B cell (primary cell): ENCODE measurements around the gene THEMIS. TPM values are rescaled to one million over a fixed set of nuclear protein-coding genes. Genes with fewer than 3 reads are reported as not detected.

Experiments
- ATAC-seq: fragments of 200-7000 bp; cut with Tn5 transposase; one replicate; pipeline ENCODE4 v1.10.0; 2021; ENCODE audit warnings: low read depth, mild to moderate bottlenecking, moderate number of reproducible peaks, moderate library complexity
- CTCF ChIA-PET: fragments of 350-600 bp; sonication (Branson Sonifier 250); formaldehyde crosslinking; loops from one replicate; lab custom pipeline; 2021; ENCODE audit warnings: antibody characterized with exemption, inconsistent platforms; lab: Charles Lee
- POLR2A ChIA-PET: fragments of 350-600 bp; sonication (Branson Sonifier 250); formaldehyde crosslinking; loops from one replicate; lab custom pipeline; 2021; ENCODE audit warnings: antibody characterized with exemption; lab: Charles Lee
- DNase-seq: peaks from one replicate; pipeline ENCODE4 v3.0.0; 2013
- H2AFZ ChIP-seq: 2 replicates; pipeline ENCODE4 v1.6.1; 2012; ENCODE audit warnings: mild to moderate bottlenecking, low read depth, low read length; ENCODE audit not compliant: insufficient read depth, poor library complexity, severe bottlenecking
- H3K27ac ChIP-seq, 2 donors: 1 replicate in 1 of 2; 2 replicates in 1 of 2; pipeline ENCODE4 v1.5.1; 2012 to 2013; ENCODE audit warnings: low read length in 2 of 2, mild to moderate bottlenecking in 2 of 2, moderate library complexity in 1 of 2
- H3K27me3 ChIP-seq, 4 experiments: fragments of 200-600 bp in 1 of 4; sonication (generic) in 1 of 4; replicated peaks in 1 of 4; 1 replicate in 2 of 4; 2 replicates in 2 of 4; pipeline versions ENCODE4 v1.6.1 to v1.7.0; 2013 to 2016; ENCODE audit warnings: low read length in 3 of 4, mild to moderate bottlenecking in 2 of 4, mixed read lengths in 1 of 4, moderate library complexity in 1 of 4; ENCODE audit not compliant: insufficient read depth in 4 of 4, control insufficient read depth in 3 of 4; ENCODE audit errors: control extremely low read depth in 1 of 4
- H3K36me3 ChIP-seq, 2 experiments: replicated peaks in 1 of 2; 1 replicate in 1 of 2; 2 replicates in 1 of 2; pipeline versions ENCODE4 v1.6.1 to v1.7.1; 2013; ENCODE audit warnings: low read length in 1 of 2; ENCODE audit not compliant: insufficient read depth in 2 of 2, control insufficient read depth in 1 of 2; ENCODE audit errors: control extremely low read depth in 1 of 2, extremely low read depth in 1 of 2
- H3K4me1 ChIP-seq, 2 donors: fragments of 200-600 bp in 1 of 2; sonication (generic) in 1 of 2; 1 replicate in 1 of 2; 2 replicates in 1 of 2; pipeline versions ENCODE4 v1.5.1 to v1.6.1; 2013 to 2017; ENCODE audit warnings: low read length in 2 of 2; ENCODE audit not compliant: control insufficient read depth in 2 of 2, insufficient read depth in 2 of 2
- H3K4me2 ChIP-seq: replicated peaks from 2 replicates; pipeline ENCODE3; 2012; ENCODE audit warnings: mild to moderate bottlenecking, low read depth, low read length; ENCODE audit not compliant: poor library complexity, severe bottlenecking
- H3K4me3 ChIP-seq, 5 experiments: fragments of 200-600 bp in 1 of 5; sonication (generic) in 1 of 5; 1 replicate in 3 of 5; 2 replicates in 2 of 5; pipeline versions ENCODE4 v1.5.1 to v1.7.0; 2011 to 2016; ENCODE audit warnings: low read length in 4 of 5, mild to moderate bottlenecking in 4 of 5, low read depth in 2 of 5, control low read depth in 1 of 5, moderate library complexity in 1 of 5; ENCODE audit not compliant: insufficient read depth in 1 of 5; ENCODE audit errors: control extremely low read depth in 1 of 5, extremely low read depth in 1 of 5
- H3K79me2 ChIP-seq: fragments of 200-600 bp; sonication (generic); one replicate; pipeline ENCODE4 v1.6.0; 2016; ENCODE audit warnings: low read length; ENCODE audit not compliant: control insufficient read depth, insufficient read depth
- H3K9ac ChIP-seq: fragments of 200-600 bp; sonication (generic); 2 replicates; pipeline ENCODE4 v1.6.1; 2017; ENCODE audit warnings: mild to moderate bottlenecking, low read length, moderate library complexity
- H3K9me3 ChIP-seq, 3 donors: one replicate each; pipeline versions ENCODE4 v1.6.1 to v1.7.1; 2013; ENCODE audit warnings: low read length in 2 of 3; ENCODE audit not compliant: control insufficient read depth in 2 of 3, insufficient read depth in 1 of 3; ENCODE audit errors: control extremely low read depth in 1 of 3
- H4K20me1 ChIP-seq: 2 replicates; pipeline ENCODE4 v1.6.0; 2012; ENCODE audit warnings: mild to moderate bottlenecking, low read length; ENCODE audit not compliant: insufficient read depth, control insufficient read depth, poor library complexity, severe bottlenecking
- H3K27ac Mint-ChIP-seq: one replicate; pipeline ENCODE4 v1.8.0; 2021; ENCODE audit warnings: mixed read lengths
- H3K27me3 Mint-ChIP-seq: one replicate; pipeline ENCODE4 v1.8.0; 2021; ENCODE audit warnings: mixed read lengths
- H3K4me1 Mint-ChIP-seq: one replicate; pipeline ENCODE4 v1.8.0; 2021; ENCODE audit warnings: mixed read lengths
- H3K4me3 Mint-ChIP-seq: one replicate; pipeline ENCODE4 v1.8.0; 2021; ENCODE audit warnings: mixed read lengths
- H3K9me3 Mint-ChIP-seq: one replicate; pipeline ENCODE4 v1.8.0; 2022; ENCODE audit warnings: mixed read lengths; ENCODE audit not compliant: insufficient read depth
- CTCF ChIP-seq: fragments of 200-600 bp; IDR thresholded peaks from one replicate; pipeline ENCODE4 v1.8.0; 2022; ENCODE audit warnings: antibody characterized with exemption, mild to moderate bottlenecking
- EZH2 ChIP-seq: IDR thresholded peaks from 2 replicates; pipeline ENCODE4 v1.6.1; 2012; ENCODE audit warnings: borderline replicate concordance, low read depth, mild to moderate bottlenecking, moderate library complexity, low read length; ENCODE audit not compliant: insufficient read depth, poor library complexity, severe bottlenecking
- WGBS: methylation state at CpG from one replicate; pipeline ENCODE4 v1.1.5; 2013; ENCODE audit warnings: missing lambda C conversion rate; ENCODE audit not compliant: insufficient coverage; 5-methylcytosine and 5-hydroxymethylcytosine counted together
- intact Hi-C: fragments of 100-400 bp; cut with micrococcal nuclease; formaldehyde crosslinking; loops from one replicate; pipeline ENCODE4 v1.10.0; 2022
- polyA plus RNA-seq: library from polyadenylated mRNA; depleted of rRNA; stranded (reverse); fragments of >200 nt; gene quantifications from 2 replicates; pipeline ENCODE4 v1.2.3, GENCODE V29; 2012
- total RNA-seq, 2 donors: library from RNA; stranded (reverse); fragments of 120-200 nt in 1 of 2; gene quantifications; 1 replicate in 1 of 2; 2 replicates in 1 of 2; pipeline versions ENCODE4 v1.2.3 to v1.2.4, GENCODE V29; 2013 to 2022

Gene THEMIS
- total and polyA plus RNA-seq, 2 donors (not counting 1 experiment from before 2014, with no cell fraction given), result 0.10 to 0.30 TPM

- no peak for DNase-seq
- Histone ChIP-seq H3K36me3 (no peaks in the 10 kb centered on the region), H2AFZ (no peak overlapping the region), H3K9ac (no peak overlapping the region), H3K79me2 (no peaks in the 10 kb centered on the region), H3K9me3 (no peaks in the 10 kb centered on the region), H3K4me1 (peaks cover 7 to 14% of the 10 kb centered on the region in 2 donors), H3K4me3 (no peak overlapping the region), H4K20me1 (no peaks in the 10 kb centered on the region), H3K27ac (no peak overlapping the region), H3K27me3 (no peaks in the 10 kb centered on the region), H3K4me2 (no peak overlapping the region)
- peaks cover 17% of the 10 kb centered on the region for H3K4me1 Mint-ChIP-seq
- intact Hi-C loops, result no loop called here
- H3K9me3 Mint-ChIP-seq, result no peaks in the 10 kb centered on the region
- ChIA-PET POLR2A (no interaction called here), CTCF (no interaction called here)
- WGBS, result no CpG with 5 or more reads among the region's 3 CpGs
- TF ChIP-seq EZH2, result no peak
- H3K4me3 Mint-ChIP-seq, result no peak overlapping the region
- no peaks in the 10 kb centered on the region for H3K27me3 Mint-ChIP-seq
- no peak overlapping the region for H3K27ac Mint-ChIP-seq
- ATAC-seq, result no peak
These were observed 48.4 kb upstream of the THEMIS start for GRCh38 chr6:127949251-127949650.

GRCh38 chr6:127946388-127946787 lies 45.5 kb upstream of the THEMIS start:
- Mint-ChIP-seq H3K9me3 (no peaks in the 10 kb centered on the region), H3K4me1 (peaks cover 12% of the 10 kb centered on the region), H3K27ac (no peak overlapping the region), H3K4me3 (no peak overlapping the region), H3K27me3 (no peaks in the 10 kb centered on the region)
- H3K27ac ChIP-seq, result no peak overlapping the region
- no peaks in the 10 kb centered on the region for H3K27me3 ChIP-seq
- no peak for ATAC-seq
- POLR2A ChIA-PET, result no interaction called here
- DNase-seq, result no peak
- no peaks in the 10 kb centered on the region for H4K20me1 ChIP-seq
- no peaks in the 10 kb centered on the region for H3K9me3 ChIP-seq
- intact Hi-C loops, result no loop called here
- no peak overlapping the region for H2AFZ ChIP-seq
- H3K4me1 ChIP-seq, result peaks cover 7 to 11% of the 10 kb centered on the region in 2 donors
- no peak overlapping the region for H3K4me2 ChIP-seq
- 100% methylated on average over 2 of the region's 2 CpGs for WGBS
- TF ChIP-seq CTCF (no peak), EZH2 (no peak)
- H3K9ac ChIP-seq, result no peak overlapping the region
- no peaks in the 10 kb centered on the region for H3K36me3 ChIP-seq
- no peak overlapping the region for H3K4me3 ChIP-seq
- no peaks in the 10 kb centered on the region for H3K79me2 ChIP-seq
- CTCF ChIA-PET, result no interaction called here
